HepG2 (cell line): ENCODE data around the gene CAMK1D. TPM values are rescaled to one million over a fixed set of nuclear protein-coding genes. Genes with fewer than 3 reads are reported as not detected.

Experiments used
- ATAC-seq: fragments of 200-7000 bp; cut with Tn5 transposase; 3 replicates; pipeline ENCODE4 v1.9.1; 2020; ENCODE audit warnings: mild to moderate bottlenecking, moderate library complexity
- BruUV-seq: library from RNA; stranded (reverse); fragments of 400-500 nt; replicated peaks from 2 replicates; lab custom pipeline; 2021; lab: Mats Ljungman, UMichigan
- CTCF ChIA-PET: fragments of 300-600 bp; formaldehyde crosslinking; extraction: SDS; loops from one replicate; lab custom pipeline; 2021; ENCODE audit warnings: low total read pairs, inconsistent platforms, low intra/inter-chr PET ratio; lab: Yijun Ruan, JAX
- POLR2A ChIA-PET: fragments of 350-600 bp; sonication (Branson Sonifier 250); formaldehyde crosslinking; loops from one replicate; lab custom pipeline; 2020; ENCODE audit warnings: antibody characterized with exemption, inconsistent platforms; lab: Yijun Ruan, JAX
- DNase-seq: peaks from one replicate; pipeline ENCODE4 v3.0.0-alpha.2; 2015; ENCODE audit warnings: low spot score
- FAIRE-seq: peaks from 3 replicates; lab custom pipeline; 2011; peaks lifted over from hg19 to GRCh38; lab: Jason Lieb, UNC
- H2AFZ ChIP-seq: one replicate; pipeline ENCODE4 v1.6.1; 2011; ENCODE audit warnings: low read length, inconsistent platforms
- H3K27ac ChIP-seq: fragments of 300-600 bp; 3 replicates; pipeline ENCODE4 v1.8.0; 2011; ENCODE audit warnings: mixed run types, mild to moderate bottlenecking, mixed read lengths, low read length, inconsistent platforms; ENCODE audit not compliant: insufficient read depth; ENCODE audit errors: extremely low read length
- H3K27me3 ChIP-seq, 2 experiments: fragments of 200-600 bp in 1 of 2; 2 replicates in 1 of 2; 3 replicates in 1 of 2; pipeline versions ENCODE4 v1.6.0 to v1.8.0; 2011; ENCODE audit warnings: low read length in 2 of 2, mild to moderate bottlenecking in 2 of 2, moderate library complexity in 2 of 2, inconsistent platforms in 1 of 2; ENCODE audit not compliant: insufficient read depth in 2 of 2, control insufficient read depth in 1 of 2
- H3K36me3 ChIP-seq, 2 experiments: fragments of 200-600 bp in 1 of 2; replicated peaks in 1 of 2; 2 replicates in 1 of 2; 3 replicates in 1 of 2; pipeline versions ENCODE4 v1.5.1 to v1.8.0; 2011; ENCODE audit warnings: low read length in 2 of 2, inconsistent platforms in 1 of 2; ENCODE audit not compliant: insufficient read depth in 2 of 2, control insufficient read depth in 1 of 2
- H3K4me1 ChIP-seq: 2 replicates; pipeline ENCODE4 v1.5.1; 2012; ENCODE audit warnings: low read length, inconsistent platforms; ENCODE audit not compliant: insufficient read depth
- H3K4me2 ChIP-seq: 2 replicates; pipeline ENCODE4 v1.6.0; 2011; ENCODE audit warnings: low read depth, low read length, inconsistent platforms
- H3K4me3 ChIP-seq, 3 experiments: fragments of 200-600 bp in 1 of 3; sonication (generic), shearing (Covaris generic) in 1 of 3; replicated peaks in 1 of 3; 2 replicates each; pipeline ENCODE4 v1.5.1; 2011 to 2016; ENCODE audit warnings: low read length in 3 of 3, inconsistent platforms in 2 of 3, low read depth in 2 of 3, mild to moderate bottlenecking in 2 of 3, control low read depth in 1 of 3, mixed read lengths in 1 of 3; ENCODE audit not compliant: insufficient read depth in 1 of 3
- H3K79me2 ChIP-seq: one replicate; pipeline ENCODE4 v1.6.1; 2011; ENCODE audit warnings: low read length, inconsistent platforms; ENCODE audit not compliant: insufficient read depth
- H3K9ac ChIP-seq: 2 replicates; pipeline ENCODE4 v1.6.0; 2011; ENCODE audit warnings: mild to moderate bottlenecking, low read depth, low read length, inconsistent platforms; ENCODE audit not compliant: insufficient read depth
- H3K9me3 ChIP-seq: 2 replicates; pipeline ENCODE4 v1.5.1; 2012; ENCODE audit warnings: mild to moderate bottlenecking, low read length
- H4K20me1 ChIP-seq: 2 replicates; pipeline ENCODE4 v1.6.0; 2011; ENCODE audit warnings: inconsistent platforms, mild to moderate bottlenecking, low read length, moderate library complexity; ENCODE audit not compliant: insufficient read depth
- CCDC6 ChIP-seq: sonication (generic); formaldehyde crosslinking; IDR thresholded peaks from 2 replicates; pipeline ENCODE4 v1.8.1; 2022; ENCODE audit warnings: mild to moderate bottlenecking, missing genetic modification reagents, moderate library complexity
- CHCHD3 ChIP-seq: sonication (generic); formaldehyde crosslinking; IDR thresholded peaks from 2 replicates; pipeline ENCODE4 v1.8.0; 2022; ENCODE audit warnings: mild to moderate bottlenecking, missing genetic modification reagents, moderate library complexity
- EEA1 ChIP-seq: sonication (generic); formaldehyde crosslinking; IDR thresholded peaks from 2 replicates; pipeline ENCODE4 v1.5.1; 2020; ENCODE audit warnings: mild to moderate bottlenecking, missing genetic modification reagents, borderline replicate concordance
- HDAC1 ChIP-seq: sonication (generic); formaldehyde crosslinking; IDR thresholded peaks from 2 replicates; pipeline ENCODE4 v1.5.1; 2020; ENCODE audit warnings: mild to moderate bottlenecking, missing genetic modification reagents
- MYC ChIP-seq: sonication (generic); formaldehyde crosslinking; IDR thresholded peaks from 2 replicates; pipeline ENCODE4 v1.9.0; 2021; ENCODE audit warnings: missing genetic modification reagents, borderline replicate concordance
- NFKBIZ ChIP-seq: IDR thresholded peaks from 2 replicates; pipeline ENCODE4 v1.6.1; 2018; ENCODE audit warnings: missing genetic modification reagents, missing compliant biosample characterization
- NONO ChIP-seq, 2 experiments: fragments of 450-650 bp in 1 of 2; sonication (generic) in 1 of 2; formaldehyde crosslinking in 1 of 2; IDR thresholded peaks in 1 of 2; conservative IDR thresholded peaks in 1 of 2; 2 replicates each; pipeline versions ENCODE4 v1.6.1 to v1.8.0; 2017 to 2022; ENCODE audit warnings: mild to moderate bottlenecking in 1 of 2, missing genetic modification reagents in 1 of 2, moderate library complexity in 1 of 2
- NR2F2 ChIP-seq: IDR thresholded peaks from 2 replicates; pipeline ENCODE4 v1.6.1; 2012; ENCODE audit warnings: low read depth, inconsistent platforms, borderline replicate concordance
- SOX5 ChIP-seq: IDR thresholded peaks from 2 replicates; pipeline ENCODE4 v1.6.1; 2016; ENCODE audit warnings: borderline replicate concordance
- TCF7 ChIP-seq: sonication (generic); IDR thresholded peaks from 2 replicates; pipeline ENCODE4 v1.6.1; 2016; ENCODE audit warnings: antibody characterized with exemption, low read depth
- TEAD3 ChIP-seq: optimal IDR thresholded peaks from 2 replicates; pipeline ENCODE3; 2016; ENCODE audit warnings: borderline replicate concordance
- ZFYVE20 ChIP-seq: sonication (generic); formaldehyde crosslinking; IDR thresholded peaks from 2 replicates; pipeline ENCODE4 v1.8.0; 2023; ENCODE audit warnings: low read depth, mild to moderate bottlenecking, moderate library complexity, missing genetic modification reagents, borderline replicate concordance
- ZNF30 ChIP-seq: sonication (generic); formaldehyde crosslinking; IDR thresholded peaks from 2 replicates; pipeline ENCODE4 v1.5.0; 2020; ENCODE audit warnings: mild to moderate bottlenecking, missing genetic modification reagents
- ZNF432 ChIP-seq: sonication (generic); formaldehyde crosslinking; IDR thresholded peaks from 2 replicates; pipeline ENCODE4 v1.5.0; 2020; ENCODE audit warnings: missing genetic modification reagents, mild to moderate bottlenecking, borderline replicate concordance
- ZNF879 ChIP-seq: sonication (generic); formaldehyde crosslinking; IDR thresholded peaks from 2 replicates; pipeline ENCODE4 v1.8.1; 2023; ENCODE audit warnings: missing genetic modification reagents
- ZSCAN20 ChIP-seq: sonication (generic); formaldehyde crosslinking; IDR thresholded peaks from 2 replicates; pipeline ENCODE4 v1.4.0; 2020; ENCODE audit warnings: missing genetic modification reagents, mild to moderate bottlenecking, borderline replicate concordance
- WGBS: methylation state at CpG from one replicate; pipeline ENCODE4 v1.1.6; 2017; ENCODE audit warnings: low lambda C conversion rate; 5-methylcytosine and 5-hydroxymethylcytosine counted together
- in situ Hi-C: cut with HindIII; loops from 2 replicates; pipeline ENCODE4 v1.10.0; 2017; ENCODE audit warnings: low pct_unique_long_range_greater_than_20kb; ENCODE audit not compliant: extremely low pct_ligation_motif_present
- intact Hi-C: fragments of 100-400 bp; cut with micrococcal nuclease; formaldehyde crosslinking; loops from one replicate; pipeline ENCODE4 v1.10.0; 2022; ENCODE audit not compliant: unreplicated experiment
- polyA plus RNA-seq, 8 experiments: library from polyadenylated mRNA; depleted of rRNA in 3 of 8; stranded (reverse) in 7 of 8; unstranded in 1 of 8; fragments of >200 nt; fragmentation: Illumina TruSeq in 4 of 8; extraction: Trizol in 4 of 8; gene quantifications; 2 replicates each; pipeline versions ENCODE4 v1.2.1 to v1.2.3, GENCODE V29; 2011 to 2016; ENCODE audit warnings: low read depth in 4 of 8, missing spikeins in 1 of 8, mixed read lengths in 1 of 8; ENCODE audit not compliant: insufficient read depth in 1 of 8
- total RNA-seq, 5 experiments: library from RNA; depleted of rRNA; stranded (reverse); fragments of >200 nt; fragmentation: Illumina TruSeq; extraction: Trizol; gene quantifications; 2 replicates each; pipeline ENCODE4 v1.2.3, GENCODE V29; 2016; ENCODE audit warnings: low read depth in 1 of 5
- TF ChIP-seq, protein P1 (sequence below): sonication (generic); formaldehyde crosslinking; IDR thresholded peaks from 2 replicates; pipeline ENCODE4 v1.4.0; 2020; ENCODE audit warnings: mild to moderate bottlenecking, missing genetic modification reagents
- TF ChIP-seq, protein P2 (sequence below): sonication (generic); formaldehyde crosslinking; IDR thresholded peaks from 2 replicates; pipeline ENCODE4 v1.4.0; 2020; ENCODE audit warnings: missing genetic modification reagents
- TF ChIP-seq, protein P3 (sequence below): sonication (generic); formaldehyde crosslinking; IDR thresholded peaks from 2 replicates; pipeline ENCODE4 v1.5.0; 2020; ENCODE audit warnings: missing genetic modification reagents

The CAMK1D gene
- total and polyA plus RNA-seq, 2 of the 13 experiments (the other 11 are each of a cell fraction or from before 2014, with no cell fraction given) = under 0.01 TPM; not detected in 1

DNA sequence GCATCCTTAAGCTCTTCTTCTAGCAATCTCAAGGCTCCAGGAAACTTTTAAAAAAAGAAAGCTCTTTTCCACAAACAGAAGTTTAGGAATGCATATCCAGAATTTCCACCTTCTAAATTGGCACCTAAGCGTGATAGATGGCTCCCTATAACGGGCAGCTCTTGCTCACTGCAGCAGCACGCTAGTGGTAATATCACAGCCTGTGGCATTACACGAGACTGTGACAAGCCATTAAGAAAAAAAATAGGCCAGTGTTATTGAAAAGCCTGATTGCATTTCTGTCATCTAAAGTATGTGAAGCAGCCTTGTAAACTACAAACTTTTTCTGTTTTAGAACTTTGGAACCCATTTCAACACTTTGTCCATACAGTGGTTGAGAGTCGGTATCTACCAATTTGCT, 263.8 kb downstream of the CAMK1D start:
- no peaks in the 10 kb centered on the region for H3K36me3 ChIP-seq
- H3K9ac ChIP-seq = no peak overlapping the region
- no peaks in the 10 kb centered on the region for H4K20me1 ChIP-seq
- TF ChIP-seq ZFYVE20 (CRISPR knock-in tag) = no peak
- no peak for TF ChIP-seq NFKBIZ (CRISPR knock-in tag)
- TF ChIP-seq TEAD3 = no peak
- TF ChIP-seq MYC = no peak
- no peak for TF ChIP-seq SOX5 (CRISPR knock-in tag)
- TF ChIP-seq, protein P1, sequence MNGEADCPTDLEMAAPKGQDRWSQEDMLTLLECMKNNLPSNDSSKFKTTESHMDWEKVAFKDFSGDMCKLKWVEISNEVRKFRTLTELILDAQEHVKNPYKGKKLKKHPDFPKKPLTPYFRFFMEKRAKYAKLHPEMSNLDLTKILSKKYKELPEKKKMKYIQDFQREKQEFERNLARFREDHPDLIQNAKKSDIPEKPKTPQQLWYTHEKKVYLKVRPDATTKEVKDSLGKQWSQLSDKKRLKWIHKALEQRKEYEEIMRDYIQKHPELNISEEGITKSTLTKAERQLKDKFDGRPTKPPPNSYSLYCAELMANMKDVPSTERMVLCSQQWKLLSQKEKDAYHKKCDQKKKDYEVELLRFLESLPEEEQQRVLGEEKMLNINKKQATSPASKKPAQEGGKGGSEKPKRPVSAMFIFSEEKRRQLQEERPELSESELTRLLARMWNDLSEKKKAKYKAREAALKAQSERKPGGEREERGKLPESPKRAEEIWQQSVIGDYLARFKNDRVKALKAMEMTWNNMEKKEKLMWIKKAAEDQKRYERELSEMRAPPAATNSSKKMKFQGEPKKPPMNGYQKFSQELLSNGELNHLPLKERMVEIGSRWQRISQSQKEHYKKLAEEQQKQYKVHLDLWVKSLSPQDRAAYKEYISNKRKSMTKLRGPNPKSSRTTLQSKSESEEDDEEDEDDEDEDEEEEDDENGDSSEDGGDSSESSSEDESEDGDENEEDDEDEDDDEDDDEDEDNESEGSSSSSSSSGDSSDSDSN (CRISPR knock-in tag) = no peak
- no peak for TF ChIP-seq EEA1 (CRISPR knock-in tag)
- no peak for TF ChIP-seq NR2F2
- TF ChIP-seq NONO (IDR thresholded peaks at IDR 0.05) = no peak
- TF ChIP-seq NONO (CRISPR knock-in tag; conservative IDR thresholded peaks at IDR 0.05) = no peak
- no peak for TF ChIP-seq TCF7
- TF ChIP-seq CCDC6 = no peak
- TF ChIP-seq ZNF30 (CRISPR knock-in tag) = no peak
- no peak for TF ChIP-seq HDAC1 (CRISPR knock-in tag)
- TF ChIP-seq CHCHD3 (CRISPR knock-in tag) = no peak
- TF ChIP-seq, protein P2, sequence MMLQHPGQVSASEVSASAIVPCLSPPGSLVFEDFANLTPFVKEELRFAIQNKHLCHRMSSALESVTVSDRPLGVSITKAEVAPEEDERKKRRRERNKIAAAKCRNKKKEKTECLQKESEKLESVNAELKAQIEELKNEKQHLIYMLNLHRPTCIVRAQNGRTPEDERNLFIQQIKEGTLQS (CRISPR knock-in tag) = no peak
- TF ChIP-seq ZNF432 (CRISPR knock-in tag) = no peak
- TF ChIP-seq, protein P3, sequence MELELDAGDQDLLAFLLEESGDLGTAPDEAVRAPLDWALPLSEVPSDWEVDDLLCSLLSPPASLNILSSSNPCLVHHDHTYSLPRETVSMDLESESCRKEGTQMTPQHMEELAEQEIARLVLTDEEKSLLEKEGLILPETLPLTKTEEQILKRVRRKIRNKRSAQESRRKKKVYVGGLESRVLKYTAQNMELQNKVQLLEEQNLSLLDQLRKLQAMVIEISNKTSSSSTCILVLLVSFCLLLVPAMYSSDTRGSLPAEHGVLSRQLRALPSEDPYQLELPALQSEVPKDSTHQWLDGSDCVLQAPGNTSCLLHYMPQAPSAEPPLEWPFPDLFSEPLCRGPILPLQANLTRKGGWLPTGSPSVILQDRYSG (CRISPR knock-in tag) = no peak
- no peak for TF ChIP-seq ZNF879 (CRISPR knock-in tag)
- no peak for TF ChIP-seq ZSCAN20 (CRISPR knock-in tag)
- TF ChIP-seq, all 625 proteins: peak for 0
- H3K79me2 ChIP-seq = no peaks in the 10 kb centered on the region
- H3K4me3 ChIP-seq = no peak overlapping the region
- ChIA-PET CTCF (no interaction called here), POLR2A (no interaction called here)
- H3K9me3 ChIP-seq = no peaks in the 10 kb centered on the region
- in situ Hi-C loops (no loop called here), intact Hi-C loops (no loop called here)
- H3K4me1 ChIP-seq = no peaks in the 10 kb centered on the region
- no TSS peak for BruUV-seq
- FAIRE-seq (no peak), ATAC-seq (no peak), DNase-seq (no peak)
- H2AFZ ChIP-seq = no peak overlapping the region
- no peak overlapping the region for H3K4me2 ChIP-seq
- H3K27ac ChIP-seq = no peak overlapping the region
- WGBS = 27% methylated on average over 5 of the region's 5 CpGs
- H3K27me3 ChIP-seq = peaks cover 2 to 11% of the 10 kb centered on the region in 2 experiments; a peak in 3 of 5 replicates
